Esophagus muscularis mucosa (tissue), 4 donors: ENCODE measurements around the gene ATP1A2. TPM values are rescaled to one million over a fixed set of nuclear protein-coding genes. Genes with fewer than 3 reads are reported as not detected.

ENCODE experiments used
- DNase-seq: peaks from one replicate; pipeline ENCODE4 v3.0.0-alpha.2; 2017; ENCODE audit errors: extremely low spot score
- H3K27ac ChIP-seq, 4 donors: fragments of 200-600 bp; sonication (generic); replicated peaks in 1 of 4; 1 replicate in 3 of 4; 2 replicates in 1 of 4; pipeline ENCODE4 v1.5.1; 2016 to 2019; ENCODE audit warnings: mild to moderate bottlenecking in 1 of 4
- H3K27me3 ChIP-seq, 4 donors: fragments of 200-600 bp; sonication (generic); one replicate each; pipeline versions ENCODE4 v1.5.1 to v1.6.0; 2016 to 2019
- H3K36me3 ChIP-seq, 4 donors: fragments of 200-600 bp; sonication (generic); one replicate each; pipeline ENCODE4 v1.5.1; 2016 to 2019
- H3K4me1 ChIP-seq, 4 donors: fragments of 200-600 bp; sonication (generic); one replicate each; pipeline ENCODE4 v1.5.1; 2016 to 2019
- H3K4me3 ChIP-seq, 4 donors: fragments of 200-600 bp; sonication (generic); 1 replicate in 2 of 4; 2 replicates in 2 of 4; pipeline ENCODE4 v1.5.1; 2016 to 2019; ENCODE audit warnings: mild to moderate bottlenecking in 4 of 4, moderate library complexity in 1 of 4
- H3K9me3 ChIP-seq, 4 donors: fragments of 200-600 bp; sonication (generic); 1 replicate in 3 of 4; 2 replicates in 1 of 4; pipeline ENCODE4 v1.5.1; 2016 to 2019
- CTCF ChIP-seq, 3 experiments: fragments of 200-600 bp in 2 of 3; fragments of 450-650 bp in 1 of 3; sonication (generic) in 2 of 3; IDR thresholded peaks; one replicate each; pipeline ENCODE4 v1.5.1; 2017 to 2019; ENCODE audit warnings: antibody characterized with exemption in 3 of 3, mild to moderate bottlenecking in 2 of 3, moderate library complexity in 1 of 3
- EP300 ChIP-seq: sonication (generic); formaldehyde crosslinking; IDR thresholded peaks from one replicate; pipeline ENCODE4 v1.6.1; 2017; ENCODE audit warnings: antibody characterized with exemption
- POLR2A ChIP-seq: fragments of 450-650 bp; IDR thresholded peaks from one replicate; pipeline ENCODE4 v1.6.1; 2017; ENCODE audit warnings: antibody characterized with exemption, moderate library complexity, mild to moderate bottlenecking, low read depth
- POLR2AphosphoS5 ChIP-seq, 2 donors: sonication (generic); formaldehyde crosslinking; IDR thresholded peaks; one replicate each; pipeline ENCODE4 v1.6.1; 2017; ENCODE audit warnings: antibody characterized with exemption in 2 of 2
- WGBS: methylation state at CpG from one replicate; pipeline ENCODE4 v1.1.5; 2018; 5-methylcytosine and 5-hydroxymethylcytosine counted together
- intact Hi-C: fragments of 100-400 bp; cut with DNase I; formaldehyde crosslinking; loops from one replicate; pipeline ENCODE4 v1.15.1; 2023
- total RNA-seq, 4 donors: library from RNA; depleted of rRNA; stranded (reverse); fragments of >200 nt; gene quantifications; one replicate each; pipeline versions ENCODE4 v1.1.0 to v1.2.1, GENCODE V29; 2016

ATP1A2 gene
- total RNA-seq, 4 donors from 2014 or later, result 101 to 214 (median 130) TPM

GRCh38 chr1:160148121-160148520 is 32.6 kb downstream of the ATP1A2 start:
- Histone ChIP-seq H3K9me3 (no peaks in the 10 kb centered on the region), H3K4me1 (peaks cover 0 to 13% (median 0%) of the 10 kb centered on the region in 4 donors), H3K4me3 (no peak overlapping the region), H3K27ac (no peak overlapping the region), H3K27me3 (no peaks in the 10 kb centered on the region), H3K36me3 (no peaks in the 10 kb centered on the region)
- intact Hi-C loops, result no loop called here
- DNase-seq, result no peak
- TF ChIP-seq POLR2AphosphoS5 (IDR thresholded peaks at IDR 0.05), result peak in 1 of 2 donors; percentile 14
- TF ChIP-seq CTCF (IDR thresholded peaks at IDR 0.05), result no peak
- WGBS, result 95% methylated on average over 3 of the region's 3 CpGs

DNA sequence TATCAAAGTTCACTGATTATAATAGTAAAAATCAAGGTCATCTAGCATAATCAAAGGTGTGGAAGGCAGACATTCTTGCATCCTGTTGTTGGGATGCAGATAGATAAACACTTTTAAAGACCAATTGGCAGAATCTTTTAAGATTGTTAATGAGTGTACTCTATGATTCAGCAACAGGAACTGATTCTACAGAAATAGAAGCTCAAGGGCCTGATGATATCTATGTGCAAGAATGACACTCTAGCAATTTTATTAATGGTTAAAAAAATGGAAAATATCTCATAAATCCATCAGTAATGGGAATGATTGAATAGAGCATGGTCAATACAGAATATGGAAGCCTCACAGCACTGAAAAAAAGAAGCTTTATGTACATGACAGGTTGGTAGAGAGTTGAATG is 33.7 kb downstream of the ATP1A2 start:
- H3K27ac ChIP-seq, result no peak overlapping the region
- H3K4me3 ChIP-seq, result no peak overlapping the region
- intact Hi-C loops, result no loop called here
- H3K27me3 ChIP-seq, result no peaks in the 10 kb centered on the region
- DNase-seq, result no peak
- no peaks in the 10 kb centered on the region for H3K9me3 ChIP-seq
- TF ChIP-seq EP300, result no peak
- no peak for TF ChIP-seq CTCF (IDR thresholded peaks at IDR 0.05)
- no peak for TF ChIP-seq POLR2A
- no peak for TF ChIP-seq POLR2AphosphoS5 (IDR thresholded peaks at IDR 0.05)
- no peaks in the 10 kb centered on the region for H3K36me3 ChIP-seq
- H3K4me1 ChIP-seq, result peaks cover 0 to 8% (median 0%) of the 10 kb centered on the region in 4 donors

DNA sequence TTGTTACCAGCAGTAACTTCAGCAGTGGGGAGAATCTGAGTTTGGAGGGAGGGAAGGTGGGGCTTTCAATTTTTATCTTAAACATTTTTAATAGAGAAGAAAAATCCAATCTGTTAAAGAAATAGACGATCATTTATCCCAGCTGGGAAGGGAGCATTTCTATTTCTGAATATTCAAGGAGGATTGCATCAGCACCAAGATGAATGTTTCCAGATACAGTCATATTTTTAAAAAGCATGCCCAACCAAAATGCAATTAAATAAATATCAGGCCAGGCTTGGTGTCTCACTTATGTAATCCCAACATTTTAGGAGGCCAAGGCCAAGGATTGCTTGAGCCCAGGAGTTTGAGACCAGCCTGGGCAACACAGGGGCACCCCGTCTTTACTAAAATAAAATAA is 34.2 kb downstream of the ATP1A2 start:
- H3K9me3 ChIP-seq, result no peaks in the 10 kb centered on the region
- no peak for DNase-seq
- intact Hi-C loops, result loop anchor here (5.0 kb wide), 1 partner anchor 37 kb away; no protein-coding TSS in a partner anchor
- H3K4me1 ChIP-seq, result peaks cover 0 to 8% (median 0%) of the 10 kb centered on the region in 4 donors
- no peak overlapping the region for H3K4me3 ChIP-seq
- no peaks in the 10 kb centered on the region for H3K27me3 ChIP-seq
- no peak overlapping the region for H3K27ac ChIP-seq
- WGBS, result 70% methylated on average over 2 of the region's 2 CpGs
- H3K36me3 ChIP-seq, result no peaks in the 10 kb centered on the region
- no peak for TF ChIP-seq EP300
- TF ChIP-seq CTCF (IDR thresholded peaks at IDR 0.05), result no peak
- no peak for TF ChIP-seq POLR2A
- no peak for TF ChIP-seq POLR2AphosphoS5 (IDR thresholded peaks at IDR 0.05)

- H3K4me1 ChIP-seq, result peaks cover 0 to 8% (median 0%) of the 10 kb centered on the region in 4 donors
- no peak within 1 kb of the TSS for H3K4me3 ChIP-seq
- whole genome bisulfite sequencing, result 85% methylated on average over 6 of the region's 6 CpGs
- no peak for DNase-seq
- intact Hi-C loops, result loop anchor here (5.0 kb wide), 1 partner anchor 39 kb away; no protein-coding TSS in a partner anchor
- H3K27ac ChIP-seq, result no peak within 1 kb of the TSS
- no peaks in the 10 kb centered on the region for H3K9me3 ChIP-seq
- H3K36me3 ChIP-seq, result no peaks in the 10 kb centered on the region
- no peak for TF ChIP-seq POLR2AphosphoS5 (IDR thresholded peaks at IDR 0.05)
- no peak for TF ChIP-seq POLR2A
- TF ChIP-seq CTCF (IDR thresholded peaks at IDR 0.05), result no peak
- TF ChIP-seq EP300, result no peak
- no peaks in the 10 kb centered on the region for H3K27me3 ChIP-seq
These were observed 35.7 kb downstream of the ATP1A2 start, which contains the start of gene ATP1A4 for GRCh38 chr1:160151303-160151702. ATP1A4 (plus strand) TSS chr1:160151603; CDS start chr1:160152041, 438 bp downstream.

GRCh38 chr1:160154790-160155189 is 39.2 kb downstream of the ATP1A2 start:
- no peaks in the 10 kb centered on the region for H3K27me3 ChIP-seq
- H3K9me3 ChIP-seq, result no peaks in the 10 kb centered on the region
- WGBS, result 78% methylated on average over 3 of the region's 3 CpGs
- intact Hi-C loops, result loop anchor here (5.0 kb wide), 1 partner anchor 42 kb away; no protein-coding TSS in a partner anchor
- no peak overlapping the region for H3K4me3 ChIP-seq
- TF ChIP-seq POLR2AphosphoS5 (IDR thresholded peaks at IDR 0.05) (no peak), POLR2A (no peak), EP300 (no peak), CTCF (IDR thresholded peaks at IDR 0.05) (no peak)
- H3K27ac ChIP-seq, result no peak overlapping the region
- DNase-seq, result no peak
- no peaks in the 10 kb centered on the region for H3K4me1 ChIP-seq
- no peaks in the 10 kb centered on the region for H3K36me3 ChIP-seq
